ENCODE results near the gene GFAP. TPM values are rescaled to one million over a fixed set of nuclear protein-coding genes. Genes with fewer than 3 reads are reported as not detected.

Gene GFAP
- total RNA-seq, 1 experiment from 2014 or later = 2.4 TPM

DNA sequence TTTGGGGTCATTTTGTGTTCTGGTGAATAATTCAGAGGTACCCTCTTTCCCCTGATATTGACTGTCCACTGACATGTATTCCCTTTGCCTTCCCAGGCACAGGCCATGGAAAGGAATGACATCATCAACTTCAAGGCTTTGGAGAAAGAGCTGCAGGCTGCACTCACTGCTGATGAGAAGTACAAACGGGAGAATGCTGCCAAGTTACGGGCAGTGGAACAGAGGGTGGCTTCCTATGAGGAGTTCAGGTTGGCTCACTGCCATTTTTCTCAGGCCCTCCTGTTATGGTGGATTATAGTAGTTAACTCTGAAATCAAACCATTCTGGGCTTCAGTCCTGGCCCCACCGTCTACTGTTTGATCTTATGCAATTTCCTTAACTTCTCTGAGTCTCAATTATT, 14.4 kb downstream of the GFAP start:
- DNase-seq (ENCODE audit: low read depth) = peak; percentile 90

DNA sequence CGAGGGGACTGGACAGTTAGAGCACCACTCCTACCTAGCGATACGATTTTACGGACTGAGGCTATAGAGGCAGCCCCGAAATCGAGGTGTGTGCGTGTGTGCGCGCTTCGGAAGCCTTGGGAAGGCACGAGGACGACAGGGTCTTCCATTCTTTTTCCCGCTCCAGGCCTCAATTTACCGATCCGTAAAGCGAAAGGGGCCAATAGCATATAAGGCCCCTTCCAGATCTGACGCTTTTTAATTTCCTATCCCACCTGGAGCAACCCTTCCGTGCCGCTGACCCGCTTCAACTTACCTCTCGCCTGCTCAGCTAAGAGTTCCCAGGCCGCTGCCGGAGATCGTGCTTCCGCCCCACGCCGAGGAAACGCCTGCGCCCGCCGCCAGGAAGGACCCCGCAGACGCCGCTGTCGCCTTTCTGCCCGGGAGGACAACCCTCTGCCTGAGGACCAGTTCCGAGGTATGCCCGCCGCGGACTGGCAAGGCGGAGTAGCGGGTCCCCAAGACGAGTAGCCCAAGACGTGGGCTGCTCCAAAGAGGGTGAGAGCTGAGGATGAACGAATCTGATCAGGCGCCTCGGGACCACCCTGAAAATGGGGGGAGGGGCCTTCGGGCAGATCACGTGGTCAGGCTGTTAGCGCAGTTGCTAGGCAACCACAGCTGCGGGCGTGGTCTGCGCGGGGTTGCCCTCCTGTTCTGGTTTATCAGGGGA, 16.1 kb downstream of the GFAP start, which contains the start of gene EFTUD2:
Gene EFTUD2 (minus strand): TSS at position 372 of the 709 bp plus-strand sequence. CDS start 4,924 bp downstream, outside the sequence.
- peak; percentile 94 for DNase-seq (ENCODE audit: low read depth)

DNA sequence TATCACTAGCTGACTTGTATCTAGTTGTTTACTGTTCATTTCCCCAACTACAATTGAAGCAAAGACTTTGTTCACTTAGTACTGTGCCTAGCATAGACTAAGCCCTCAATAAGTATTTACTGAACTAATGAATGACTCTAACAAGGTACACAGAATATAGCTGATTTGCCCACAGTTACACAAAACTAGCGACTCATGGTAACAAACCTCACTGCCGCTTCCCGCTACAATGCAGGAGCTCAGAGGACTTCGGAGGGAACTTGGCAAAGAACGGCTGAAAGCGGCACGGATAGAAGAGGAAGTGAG, 16.6 kb downstream of the GFAP start:
- DNase-seq (ENCODE audit: low read depth) = no peak

DNA sequence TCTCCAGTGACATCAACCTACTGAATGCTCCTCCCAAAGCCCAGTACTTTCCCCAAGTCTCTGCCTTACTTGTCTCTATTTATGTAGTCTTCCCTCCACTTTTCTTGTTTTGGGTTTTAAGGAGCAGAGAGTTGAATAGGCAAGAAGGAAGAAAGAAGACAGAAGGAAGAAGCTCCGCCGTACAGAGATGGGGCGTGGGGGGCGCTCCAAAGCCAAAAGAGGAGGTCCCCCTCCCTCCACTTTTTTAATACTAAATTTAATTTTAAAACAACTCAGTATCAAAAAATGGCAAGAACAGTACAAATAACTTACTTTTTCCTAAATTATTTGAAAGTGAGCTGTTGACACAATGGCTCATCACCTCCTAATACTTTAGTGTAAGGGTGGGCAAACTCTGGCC, 20.7 kb downstream of the GFAP start:
- DNase-seq (ENCODE audit: low read depth) = no peak

DNA sequence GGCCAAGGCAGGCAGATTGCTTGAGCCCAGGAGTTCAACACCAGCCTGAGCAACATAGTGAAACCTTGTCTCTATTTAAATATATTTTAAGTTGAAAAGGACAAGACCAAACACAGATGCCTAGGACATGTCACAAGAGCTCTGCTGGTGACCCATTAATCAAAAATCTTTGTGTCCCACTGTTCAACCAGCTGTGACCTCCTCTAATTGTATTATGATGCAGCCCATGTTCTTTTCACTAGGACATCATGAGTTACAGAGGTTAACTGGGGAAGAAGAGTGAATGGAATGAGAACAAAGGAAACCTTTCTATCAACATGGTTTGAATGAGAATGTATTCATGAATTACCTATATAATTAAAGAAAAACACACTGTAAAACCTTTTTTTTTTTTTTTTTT, 23.1 kb downstream of the GFAP start:
- no peak for DNase-seq (ENCODE audit: low read depth)

DNA sequence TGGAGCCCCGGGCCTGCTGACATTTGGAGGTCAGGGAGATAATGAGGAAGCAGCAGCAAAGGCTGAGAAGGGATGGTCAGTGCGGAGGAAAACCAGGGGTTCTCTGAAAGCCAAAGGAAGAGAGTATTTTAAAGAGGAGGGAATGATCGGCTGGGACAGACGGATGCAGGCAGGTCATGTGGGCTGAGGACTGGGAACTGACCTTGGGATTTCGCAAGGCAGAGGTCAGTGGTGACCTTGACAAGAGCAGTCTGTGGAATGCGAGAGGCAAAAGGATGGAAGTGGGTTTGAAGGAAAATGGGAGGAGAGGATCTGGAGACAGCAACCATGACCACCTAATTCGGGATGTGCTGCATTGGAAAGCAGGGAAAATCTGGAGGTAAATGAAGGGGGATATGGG, 26.3 kb downstream of the GFAP start:
- no peak for DNase-seq (ENCODE audit: low read depth)

DNA sequence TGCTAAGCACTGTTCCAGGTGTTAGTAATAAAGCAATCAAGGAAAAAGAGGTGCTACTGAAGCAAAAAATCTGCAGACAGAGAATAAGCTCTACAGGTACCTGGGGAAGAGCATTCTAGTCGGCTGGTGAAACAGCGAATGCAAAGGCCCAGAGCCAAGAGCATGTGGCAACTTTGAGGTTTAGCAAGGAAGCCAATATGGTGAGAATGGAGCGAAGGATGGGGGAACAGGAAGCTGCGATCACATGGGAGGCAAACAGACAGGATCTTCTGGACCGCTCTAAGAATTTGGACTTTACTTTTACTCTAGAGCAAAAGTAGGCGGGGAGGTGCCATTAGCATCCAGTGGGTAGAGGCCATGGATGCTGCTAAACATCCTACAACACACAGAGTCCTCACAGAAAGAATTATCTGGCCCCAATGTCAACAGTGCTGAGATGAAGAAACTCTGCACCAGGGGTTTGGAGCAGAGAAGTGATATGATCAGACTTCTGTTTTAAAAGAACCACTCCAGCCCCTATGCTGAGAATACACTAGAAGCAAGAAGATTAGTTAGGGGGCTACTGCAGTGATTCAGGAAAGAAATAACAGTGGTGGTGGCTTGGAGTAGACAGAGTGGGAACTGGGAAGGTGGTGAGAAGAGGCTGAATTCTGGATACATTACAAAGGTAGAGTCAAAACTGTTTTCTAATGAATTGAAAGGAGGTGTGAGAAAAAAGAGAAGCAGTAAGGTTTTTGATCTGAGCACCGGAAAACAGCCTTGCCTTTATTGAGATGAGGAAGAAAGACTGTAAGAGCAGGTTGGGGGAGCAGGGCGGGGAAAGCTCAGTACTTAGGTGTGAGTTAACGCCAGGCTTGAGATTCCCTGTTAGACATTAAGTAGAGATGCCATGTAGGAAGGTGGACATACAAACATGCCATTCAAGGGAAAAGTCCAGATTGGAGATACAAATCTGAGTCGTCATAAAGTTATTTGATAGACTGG, 27.0 kb downstream of the GFAP start:
- no peak for DNase-seq (ENCODE audit: low read depth)

DNA sequence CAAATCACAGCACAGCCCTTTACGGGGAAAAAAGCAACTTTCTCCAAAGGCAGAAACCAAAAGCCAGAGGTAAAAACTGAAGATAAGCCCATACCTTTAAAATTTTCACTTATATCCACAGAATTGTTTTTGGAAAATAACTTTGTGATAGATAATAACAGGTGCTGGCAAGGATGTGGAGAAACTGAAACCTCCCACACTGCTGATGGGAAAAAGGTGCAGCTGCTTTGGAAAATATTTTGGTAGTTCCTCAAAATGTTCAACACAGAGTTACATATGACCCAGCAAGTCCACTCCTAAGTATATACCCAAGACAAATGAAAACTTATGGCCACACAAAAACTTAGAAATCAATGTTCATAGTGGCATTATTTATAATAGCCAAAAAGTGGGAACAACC, 28.3 kb downstream of the GFAP start:
- DNase-seq (ENCODE audit: low read depth) = no peak

DNA sequence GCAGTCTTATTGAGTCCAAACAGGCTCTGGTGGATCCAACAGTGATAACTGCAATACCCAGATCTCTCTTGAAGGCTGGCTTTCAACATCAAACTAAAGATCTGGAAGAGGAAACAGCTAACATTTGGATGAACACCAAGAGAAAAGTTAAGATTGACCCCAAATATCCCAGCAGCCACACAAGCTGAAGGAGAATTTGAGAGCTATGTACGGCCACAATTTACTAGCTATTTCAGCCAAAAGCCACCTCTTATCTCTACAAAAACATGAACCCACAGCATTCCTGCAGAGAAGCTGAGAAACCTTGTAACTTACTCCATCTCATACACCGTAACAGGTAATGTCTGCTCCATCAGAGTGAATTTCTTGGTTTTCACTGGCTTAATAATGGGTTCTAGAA, 30.4 kb downstream of the GFAP start:
- no peak for DNase-seq (ENCODE audit: low read depth)

DNA sequence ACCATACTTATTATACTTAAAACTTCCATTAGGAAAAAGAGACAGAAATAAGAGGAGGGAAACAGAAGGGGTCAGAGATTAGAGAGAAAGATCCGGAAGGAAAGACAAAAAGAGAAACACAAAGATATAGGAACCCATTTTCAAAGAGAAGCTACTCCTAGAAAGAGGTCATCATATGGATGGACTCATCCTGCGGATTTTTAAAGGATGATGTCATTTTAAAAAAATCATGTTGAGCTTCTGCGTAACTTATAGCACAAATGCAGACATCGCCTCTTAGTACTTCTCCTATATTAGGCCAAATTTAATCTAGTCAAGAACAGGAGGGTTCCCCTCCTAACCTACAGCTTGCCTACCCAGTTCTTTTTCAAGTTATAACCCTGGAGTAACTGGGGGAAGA, 34.2 kb downstream of the GFAP start:
- DNase-seq (ENCODE audit: low read depth) = no peak

DNA sequence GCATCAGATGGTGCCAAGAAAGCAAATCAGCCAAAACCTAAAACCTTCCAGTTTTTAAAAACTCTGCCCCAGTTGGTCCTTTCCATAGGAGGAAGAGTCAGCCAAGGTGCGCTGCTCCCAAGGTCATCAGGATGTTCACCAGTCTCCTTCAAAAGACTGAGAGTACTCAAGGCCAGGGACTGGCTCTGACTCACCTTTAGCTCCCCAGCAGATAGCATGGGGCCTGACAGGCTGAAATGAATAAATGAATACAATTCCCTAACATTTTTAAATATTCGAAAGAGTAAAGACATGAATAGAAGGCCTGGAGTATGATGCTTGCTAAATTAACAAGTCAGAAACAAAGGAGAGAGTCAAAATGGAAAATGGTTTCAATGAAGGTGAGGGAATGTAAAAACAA, 35.2 kb downstream of the GFAP start:
- no peak for DNase-seq (ENCODE audit: low read depth)

DNA sequence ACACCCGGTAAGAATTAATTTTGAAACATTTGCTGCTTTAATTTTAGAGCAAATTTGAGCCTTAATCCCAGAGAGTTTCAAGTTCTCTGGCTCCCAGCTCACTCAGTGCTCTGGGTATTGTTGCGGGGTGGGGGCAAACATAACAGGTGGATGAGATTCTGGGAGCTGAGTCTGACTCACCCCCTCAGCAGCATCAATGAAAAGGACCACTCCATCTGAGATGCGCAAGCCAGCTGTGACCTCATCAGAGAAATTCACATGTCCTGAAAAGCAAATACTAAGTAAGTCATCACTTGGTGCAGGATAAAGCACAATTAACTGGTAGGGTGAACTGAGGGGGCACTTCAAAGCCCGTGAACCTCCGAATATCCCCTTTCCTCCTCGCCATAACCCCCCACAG, 35.9 kb downstream of the GFAP start:
- DNase-seq (ENCODE audit: low read depth) = no peak

DNA sequence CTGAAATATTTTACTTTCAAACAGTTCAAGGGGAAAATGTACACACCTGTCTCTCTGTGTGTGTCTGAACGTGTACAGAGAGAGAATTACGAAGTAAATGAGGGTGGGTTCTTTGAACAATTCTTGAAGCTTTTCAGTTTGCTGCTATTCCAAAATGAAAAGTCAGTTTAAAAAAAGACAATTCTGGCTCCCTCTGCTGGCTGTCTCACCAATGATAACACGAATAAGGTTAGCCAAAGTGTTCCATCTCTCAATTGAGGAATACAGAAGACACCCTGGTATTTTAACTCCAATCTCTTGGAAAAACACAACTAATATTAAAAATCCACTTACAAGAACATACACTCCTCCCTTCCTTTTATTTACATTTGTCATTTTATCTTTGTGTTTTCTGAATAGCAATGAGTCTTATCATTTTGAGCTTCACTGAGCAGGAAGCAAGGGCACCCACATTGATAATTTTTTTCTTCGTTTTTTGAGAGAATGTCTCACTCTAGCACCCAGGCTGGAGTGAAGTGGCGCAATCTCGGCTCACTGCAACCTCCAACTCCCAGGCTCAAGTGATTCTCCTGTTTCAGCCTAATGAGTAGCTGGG, 36.6 kb downstream of the GFAP start:
- peak; percentile 33 for DNase-seq (ENCODE audit: low read depth)

DNA sequence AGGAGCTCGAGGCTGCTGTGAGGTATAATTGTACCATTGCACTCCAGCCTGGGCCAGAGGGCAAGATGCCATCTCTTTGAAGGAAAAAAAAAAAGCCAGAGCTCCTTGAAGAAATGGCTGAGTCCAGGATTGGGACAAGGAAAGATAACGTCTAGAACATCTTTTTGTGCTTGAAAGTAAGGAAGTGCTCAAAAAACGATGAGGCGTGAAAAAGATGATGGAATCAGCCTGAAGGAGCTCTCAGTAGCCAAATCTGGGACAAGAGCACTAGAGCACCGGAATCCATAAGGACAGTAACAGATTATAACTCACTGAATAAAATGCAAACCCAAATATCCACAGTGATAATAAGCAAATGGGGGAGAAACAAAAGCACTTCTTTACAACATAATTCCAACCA, 38.2 kb downstream of the GFAP start:
- no peak for DNase-seq (ENCODE audit: low read depth)

DNA sequence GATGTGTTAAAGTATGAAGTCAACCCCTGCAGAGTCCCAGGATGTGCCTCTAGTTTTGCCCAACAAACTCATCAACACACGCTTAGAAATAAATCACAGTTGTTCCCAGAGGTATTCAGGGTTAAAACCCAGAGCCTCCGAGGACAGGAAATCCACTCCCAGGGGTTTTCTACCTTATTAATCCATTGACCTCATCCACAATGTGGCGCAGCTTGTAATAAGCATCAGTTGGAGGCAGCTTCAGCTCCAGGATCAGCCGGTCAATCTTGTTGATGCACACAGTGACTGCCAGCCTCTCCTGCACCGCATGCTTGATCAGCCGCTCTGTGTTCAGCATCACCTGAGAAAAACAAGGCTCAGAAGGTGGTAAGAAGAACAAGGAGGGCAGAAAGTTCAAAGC, 39.5 kb downstream of the GFAP start:
- no peak for DNase-seq (ENCODE audit: low read depth)

DNA sequence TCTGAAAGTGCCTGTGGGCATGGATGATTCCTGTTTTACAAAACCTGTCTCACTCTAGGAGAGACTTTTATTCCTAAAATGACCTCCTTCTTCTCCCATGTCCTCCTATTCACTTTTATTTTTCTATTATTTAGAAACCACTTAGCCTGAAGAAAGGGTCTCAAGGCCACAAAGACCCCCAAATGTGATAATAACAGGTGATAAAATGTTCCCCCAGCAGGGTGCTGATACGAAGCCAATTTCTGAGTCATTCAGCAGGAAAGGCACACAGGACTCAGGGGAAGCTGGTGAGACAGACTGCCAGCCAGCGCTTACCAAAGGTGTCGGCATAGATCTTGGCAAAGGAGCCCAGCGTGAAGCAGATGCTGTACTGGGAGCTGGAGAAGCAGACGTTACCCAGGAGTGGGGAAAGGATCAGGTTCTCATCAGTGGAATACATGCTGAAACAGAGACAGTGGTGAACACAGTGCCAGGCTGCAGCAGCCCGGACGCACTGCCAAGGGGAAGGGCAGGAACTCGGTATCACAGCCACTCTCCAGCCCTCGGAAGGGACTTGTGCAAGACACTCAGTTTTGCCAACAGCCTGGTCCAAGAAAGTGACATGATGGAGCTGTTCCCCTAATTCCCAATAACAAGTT, 43.0 kb downstream of the GFAP start:
- DNase-seq (ENCODE audit: low read depth) = peak; percentile 14

DNA sequence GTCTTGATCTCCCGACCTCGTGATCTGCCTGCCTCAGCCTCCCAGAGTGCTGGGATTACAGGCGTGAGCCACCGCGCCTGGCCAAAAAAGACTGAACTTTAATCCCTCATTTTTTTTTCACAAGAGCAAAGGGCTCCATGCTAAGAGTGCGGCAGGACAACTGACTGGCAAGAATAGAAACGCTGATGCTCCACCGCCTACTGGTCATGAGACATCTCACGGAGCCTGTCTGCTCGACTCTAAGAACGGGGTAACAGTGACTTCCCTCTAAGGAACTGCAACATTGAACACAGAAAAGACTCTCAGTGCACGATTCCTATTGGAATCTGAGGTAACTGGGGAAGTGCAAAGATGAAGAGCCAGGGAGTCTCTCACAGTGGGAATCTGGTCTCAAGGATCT, 43.7 kb downstream of the GFAP start:
- no peak for DNase-seq (ENCODE audit: low read depth)

DNA sequence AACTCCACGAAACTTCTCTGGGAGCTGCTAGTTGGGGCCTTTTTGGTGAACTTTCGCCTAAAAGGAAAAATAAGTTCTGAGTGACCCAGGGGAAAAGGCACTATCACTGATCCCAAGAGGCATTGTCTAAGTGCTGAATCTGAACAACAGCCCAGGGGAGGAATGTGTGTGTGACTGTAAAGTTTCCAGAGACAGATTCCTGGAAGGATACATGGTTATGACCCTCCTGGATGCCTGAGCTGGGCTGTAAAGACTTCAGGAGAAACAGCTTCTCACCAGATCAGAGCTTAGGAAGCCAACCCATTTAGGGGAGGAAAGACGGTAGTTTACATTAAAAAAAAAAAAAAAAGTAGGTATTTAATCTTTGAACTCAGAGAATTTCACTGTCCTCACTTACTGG, 47.5 kb downstream of the GFAP start:
- DNase-seq (ENCODE audit: low read depth) = no peak

DNA sequence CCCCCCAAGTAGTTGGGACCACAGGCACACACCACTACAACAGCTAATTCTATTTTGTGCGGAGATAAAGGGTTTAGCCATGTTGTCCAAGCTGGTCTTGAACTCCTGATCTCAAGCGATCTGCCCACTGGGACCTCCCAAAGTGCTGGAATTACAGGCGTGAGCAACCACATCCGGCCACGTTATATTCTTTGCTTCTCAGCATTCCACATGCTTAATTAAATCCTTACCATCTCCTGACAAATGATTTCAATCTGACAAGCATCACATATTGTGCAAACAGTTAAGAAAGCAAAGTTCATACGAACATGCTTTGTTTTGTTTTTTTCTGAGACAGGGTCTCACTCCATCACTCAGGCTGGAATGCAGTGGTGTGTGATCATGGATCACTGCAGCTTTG, 49.4 kb downstream of the GFAP start:
- DNase-seq (ENCODE audit: low read depth) = no peak

DNA sequence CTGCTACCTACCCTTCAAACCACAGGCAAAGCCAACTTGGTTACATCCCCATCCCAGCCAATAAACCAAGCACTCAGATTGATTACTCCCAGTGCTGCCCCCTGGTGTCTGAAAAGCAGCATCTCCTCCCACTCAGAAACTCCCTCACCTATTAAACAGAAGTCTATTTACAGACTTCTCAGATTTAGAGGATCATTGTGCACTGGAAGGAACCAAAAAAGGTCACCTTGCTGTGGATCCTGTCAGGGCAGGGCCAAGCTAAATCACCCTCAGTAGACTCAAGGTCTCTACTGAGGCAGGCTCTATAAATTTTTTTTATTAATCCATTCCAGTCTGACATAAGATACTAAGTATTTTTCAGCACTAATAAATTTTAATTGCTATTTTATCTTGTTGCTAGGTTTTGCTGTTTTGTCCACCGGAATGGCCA, 50.1 kb downstream of the GFAP start:
- peak; percentile 65 for DNase-seq (ENCODE audit: low read depth)

DNA sequence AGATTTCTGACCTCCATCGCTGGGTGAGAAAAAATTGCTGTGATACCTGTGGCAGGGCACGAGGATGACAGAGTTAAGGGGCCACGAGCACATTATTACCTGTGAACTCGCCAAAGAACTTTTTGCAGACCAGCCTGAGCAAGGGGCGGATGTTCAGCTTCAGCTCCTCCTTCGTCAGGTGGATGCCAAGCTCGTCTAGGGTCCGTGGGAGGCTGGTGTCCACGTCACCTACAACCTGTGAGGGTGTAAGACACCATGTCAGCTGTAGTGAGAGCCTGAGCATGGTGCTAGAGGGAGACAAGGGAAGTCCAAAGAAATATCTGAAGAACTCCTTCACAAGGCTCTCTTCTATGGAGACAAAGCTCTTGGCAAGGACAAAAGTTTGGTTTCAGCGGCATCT, 50.5 kb downstream of the GFAP start:
- DNase-seq (ENCODE audit: low read depth) = no peak
